ENCODE measurements around the gene DNTT. TPM values are rescaled to one million over a fixed set of nuclear protein-coding genes. Genes with fewer than 3 reads are reported as not detected.
A peak's percentile ranks its signal among the peaks of the same experiment; 100 is the strongest.

DNTT gene
- total RNA-seq, 4 donors from 2014 or later, result not detected

DNA sequence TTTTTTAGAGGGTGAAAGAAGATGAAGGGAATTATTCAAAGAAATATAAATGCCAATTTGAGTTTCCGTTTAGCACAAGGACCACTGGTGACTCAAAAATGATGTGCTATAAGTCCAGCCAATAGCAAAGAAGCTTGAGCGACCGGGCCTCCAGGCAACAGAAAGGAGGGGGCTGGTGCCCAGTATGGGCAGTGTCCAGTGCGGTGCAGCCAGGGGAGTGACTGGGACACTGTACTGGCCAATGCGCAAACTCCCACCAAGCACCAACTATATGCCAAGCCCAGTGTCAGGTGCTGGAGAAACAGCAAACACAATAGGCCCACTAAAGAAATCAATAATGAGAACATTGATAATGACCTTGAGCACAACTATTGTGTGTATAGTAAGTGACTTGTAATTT is 64.7 kb downstream of the DNTT start:
- no peak for TF ChIP-seq CTCF (IDR thresholded peaks at IDR 0.05)
- no peak for DNase-seq (ENCODE audit: low spot score)
- no peak for ATAC-seq (ENCODE audit: low FRiP score)

- DNase-seq (ENCODE audit: low spot score), result no peak
- no peak for TF ChIP-seq CTCF (IDR thresholded peaks at IDR 0.05)
- ATAC-seq (ENCODE audit: low FRiP score), result no peak
Measured at GRCh38 chr10:96369890-96370583, 65.8 kb downstream of the DNTT start.

GRCh38 chr10:96370584-96371157 is 66.4 kb downstream of the DNTT start:
- TF ChIP-seq CTCF (IDR thresholded peaks at IDR 0.05), result peak in 1 of 3 donors; percentile 32
- DNase-seq (ENCODE audit: low spot score) (no peak), ATAC-seq (ENCODE audit: low FRiP score) (no peak)

DNA sequence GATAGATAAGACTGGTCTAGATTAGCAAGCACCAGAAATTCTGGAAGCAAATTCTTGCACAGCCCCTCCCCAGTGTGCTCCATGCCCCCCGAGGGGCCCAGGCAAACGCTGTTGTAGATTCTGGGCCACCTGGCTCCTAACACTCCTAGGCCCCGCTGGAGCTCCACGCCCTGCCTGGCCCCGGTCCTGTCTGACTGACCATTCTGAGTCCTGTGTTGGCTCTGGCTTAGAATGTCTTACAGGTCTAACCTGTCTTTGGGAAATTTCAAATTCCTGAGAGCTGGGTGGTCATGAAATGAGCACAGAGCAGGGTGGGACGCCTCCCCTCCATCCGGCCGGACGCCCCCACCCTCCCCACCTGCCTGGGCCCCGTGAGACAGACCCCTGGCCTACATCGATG is 67.1 kb downstream of the DNTT start:
- DNase-seq (ENCODE audit: low spot score) (no peak), ATAC-seq (ENCODE audit: low FRiP score) (no peak)
- no peak for TF ChIP-seq CTCF (IDR thresholded peaks at IDR 0.05)

DNA sequence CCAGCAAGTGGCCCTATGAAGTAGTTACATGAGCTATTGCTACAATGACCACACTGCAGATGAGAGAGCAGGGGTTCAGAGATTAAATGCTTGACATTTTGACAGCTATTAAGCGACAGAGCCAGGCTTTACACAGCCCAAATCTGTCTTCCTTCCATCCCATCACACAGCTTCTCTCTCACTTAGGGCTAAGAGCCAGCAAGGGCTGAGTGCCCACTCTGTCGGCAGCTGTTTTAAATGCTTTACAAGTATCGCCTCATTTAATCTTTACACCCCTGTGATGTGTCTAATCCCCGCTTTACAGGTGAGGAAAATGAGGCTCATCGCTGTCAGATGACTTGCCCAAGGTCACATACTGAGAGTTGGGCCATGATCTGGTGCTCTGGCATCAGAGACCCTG is 69.8 kb downstream of the DNTT start:
- no peak for DNase-seq (ENCODE audit: low spot score)
- TF ChIP-seq CTCF (IDR thresholded peaks at IDR 0.05), result no peak
- ATAC-seq (ENCODE audit: low FRiP score), result no peak

DNA sequence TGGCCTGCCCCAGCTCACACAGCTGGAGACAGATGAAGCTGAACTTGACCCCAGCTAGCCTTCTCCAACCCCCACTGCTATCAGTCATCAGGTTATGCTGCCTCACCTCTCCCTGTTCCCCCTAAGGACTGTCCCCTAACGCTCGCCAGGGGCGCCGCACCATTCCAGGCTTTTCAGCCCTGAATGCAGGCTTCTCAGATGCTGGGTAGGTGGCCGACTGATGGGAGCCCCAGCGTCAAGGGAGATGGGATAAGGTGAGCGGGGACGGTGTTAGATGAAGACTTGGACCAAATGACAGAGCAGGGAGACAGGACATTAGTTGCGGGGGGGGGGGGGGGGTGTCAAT is 70.4 kb downstream of the DNTT start:
- TF ChIP-seq CTCF (IDR thresholded peaks at IDR 0.05), result no peak
- DNase-seq (ENCODE audit: low spot score) (no peak), ATAC-seq (ENCODE audit: low FRiP score) (no peak)
